ENCODE results near the gene TIGIT. TPM values are rescaled to one million over a fixed set of nuclear protein-coding genes. Genes with fewer than 3 reads are reported as not detected.
A peak's percentile ranks its signal among the peaks of the same experiment; 100 is the strongest.

The TIGIT gene
- total and polyA plus RNA-seq, 10 of the 15 experiments (the other 5 are each of a cell fraction or from before 2014, with no cell fraction given) = 0.08 to 4.7 (median 0.94) TPM

DNA sequence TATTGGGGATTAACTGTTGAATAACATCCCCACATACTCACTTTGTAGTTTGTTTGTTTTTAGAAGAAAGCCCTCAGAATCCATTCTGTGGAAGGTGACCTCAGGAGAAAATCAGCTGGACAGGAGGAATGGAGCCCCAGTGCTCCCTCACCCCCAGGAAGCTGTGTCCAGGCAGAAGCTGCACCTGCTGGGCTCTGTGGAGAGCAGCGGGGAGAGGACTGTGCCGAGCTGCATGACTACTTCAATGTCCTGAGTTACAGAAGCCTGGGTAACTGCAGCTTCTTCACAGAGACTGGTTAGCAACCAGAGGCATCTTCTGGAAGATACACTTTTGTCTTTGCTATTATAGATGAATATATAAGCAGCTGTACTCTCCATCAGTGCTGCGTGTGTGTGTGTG is 14.0 kb downstream of the TIGIT start:
- TF ChIP-seq NFYB (IDR thresholded peaks at IDR 0.05; ENCODE audit: insufficient read depth, low read depth, low read length) (no peak), BCLAF1 (IDR thresholded peaks at IDR 0.05) (no peak), MTA2 (IDR thresholded peaks at IDR 0.05; ENCODE audit: low read depth) (no peak), WRNIP1 (IDR thresholded peaks at IDR 0.05; ENCODE audit: borderline replicate concordance, low read depth, low read length) (no peak), SREBF1 (IDR thresholded peaks at IDR 0.05; ENCODE audit: low read length) (no peak)
- Histone ChIP-seq H4K20me1 (ENCODE audit: control insufficient read depth, insufficient read depth) (no peaks in the 10 kb centered on the region), H2AFZ (ENCODE audit: control insufficient read depth, low read depth, low read length) (peak overlapping the region; percentile 74), H3K27ac (ENCODE audit: control insufficient read depth, insufficient read depth) (peak overlapping the region; percentile 57), H3K4me3 (peak overlapping the region; percentile 32; the same call in 1 of the 2 replicates), H3K4me2 (ENCODE audit: control insufficient read depth, insufficient read depth) (peak overlapping the region; percentile 1), H3K9me3 (replicated peaks; ENCODE audit: control insufficient read depth, insufficient read depth, low read length) (no peaks in the 10 kb centered on the region), H3K36me3 (ENCODE audit: control insufficient read depth in 2 of 2, insufficient read depth in 2 of 2, low read length in 1 of 2) (no peaks in the 10 kb centered on the region), H3K27me3 (replicated peaks in 1 of 2; ENCODE audit: control insufficient read depth in 2 of 2, insufficient read depth in 2 of 2, low read length in 1 of 2) (no peaks in the 10 kb centered on the region), H3K9ac (ENCODE audit: control insufficient read depth, insufficient read depth, low read length) (peak overlapping the region; percentile 1; the same call in 1 of the 2 replicates), H3K79me2 (ENCODE audit: control insufficient read depth, insufficient read depth, low read length) (no peaks in the 10 kb centered on the region), H3K4me1 (ENCODE audit: control insufficient read depth, insufficient read depth, low read length) (peaks cover 32% of the 10 kb centered on the region)
- 41% methylated on average over 3 of the region's 3 CpGs for WGBS (ENCODE audit: insufficient coverage, insufficient replicate concordance, low lambda C conversion rate, missing lambda C conversion rate)
- no peak for DNase-seq (ENCODE audit: low read depth, low spot score)
- intact Hi-C loops (cut with micrococcal nuclease; ENCODE audit: unreplicated experiment) = no loop called here
- POLR2A ChIA-PET = interaction anchor here (1.1 to 3.1 kb wide), 8 partner anchors 9 to 95 kb away, joined by 3 to 26 read pairs (median 4); no protein-coding TSS in a partner anchor
- TSS peak; percentile 82 for BruUV-seq (replicated peaks)
- CTCF ChIA-PET = interaction anchor here (1.2 to 7.4 kb wide), 10 partner anchors 8 to 153 kb away, joined by 3 to 78 read pairs (median 6); partner anchors contain the start of gene TIGIT
- ATAC-seq = peak; percentile 41
- in situ Hi-C loops (cut with MboI) = no loop called here
- RAD21 ChIA-PET (ENCODE audit: unreplicated experiment) = interaction anchor here (0.8 to 3.1 kb wide), 7 partner anchors 9 to 94 kb away, joined by 3 to 35 read pairs (median 10); no protein-coding TSS in a partner anchor
- FAIRE-seq = no peak
- SMC1A ChIA-PET (ENCODE audit: uncharacterized antibody, unreplicated experiment) = interaction anchor here (0.8 to 5.2 kb wide), 11 partner anchors 8 to 110 kb away, joined by 3 to 73 read pairs (median 5); partner anchors contain the start of gene TIGIT

All from GM12878 (cell line).